Smooth muscle cell (in vitro differentiated cells): ENCODE data around the gene NAA15. TPM values are rescaled to one million over a fixed set of nuclear protein-coding genes. Genes with fewer than 3 reads are reported as not detected.
A peak's percentile ranks its signal among the peaks of the same experiment; 100 is the strongest.

Source experiments
- DNase-seq: peaks from one replicate; lab custom pipeline; 2025; ENCODE audit not compliant: unreplicated experiment; lab: John Stamatoyannopoulos, UW
- H2AFZ ChIP-seq: fragments of 200-600 bp; sonication (generic); 2 replicates; pipeline ENCODE4 v1.6.0; 2016; ENCODE audit warnings: antibody characterized with exemption, low read depth, mild to moderate bottlenecking
- H3F3A ChIP-seq: fragments of 200-600 bp; sonication (generic); 2 replicates; pipeline ENCODE4 v1.6.0; 2017; ENCODE audit warnings: antibody characterized with exemption, low read depth
- H3K27ac ChIP-seq: fragments of 200-600 bp; sonication (generic); 2 replicates; pipeline ENCODE4 v1.5.1; 2016; ENCODE audit warnings: low read depth, mild to moderate bottlenecking
- H3K27me3 ChIP-seq: fragments of 200-600 bp; sonication (generic); 2 replicates; pipeline ENCODE4 v1.6.1; 2016; ENCODE audit warnings: low read depth, mild to moderate bottlenecking
- H3K36me3 ChIP-seq: fragments of 200-600 bp; sonication (generic); 2 replicates; pipeline ENCODE4 v1.5.1; 2016; ENCODE audit warnings: low read depth
- H3K4me1 ChIP-seq: fragments of 200-600 bp; sonication (generic); 2 replicates; pipeline ENCODE4 v1.5.1; 2016; ENCODE audit warnings: low read depth
- H3K4me2 ChIP-seq: fragments of 200-600 bp; sonication (generic); 2 replicates; pipeline ENCODE4 v1.6.0; 2016; ENCODE audit warnings: mild to moderate bottlenecking
- H3K4me3 ChIP-seq: fragments of 200-600 bp; sonication (generic); 2 replicates; pipeline ENCODE4 v1.5.1; 2016; ENCODE audit warnings: mild to moderate bottlenecking
- H3K79me2 ChIP-seq: fragments of 200-600 bp; sonication (generic); 2 replicates; pipeline ENCODE4 v1.6.0; 2016; ENCODE audit warnings: low read depth, mild to moderate bottlenecking
- H3K9ac ChIP-seq: fragments of 200-600 bp; sonication (generic); 2 replicates; pipeline ENCODE4 v1.6.0; 2016; ENCODE audit warnings: low read depth
- H3K9me3 ChIP-seq: fragments of 200-600 bp; sonication (generic); replicated peaks from 2 replicates; pipeline ENCODE4 v1.5.1; 2016; ENCODE audit warnings: low read depth
- H4K20me1 ChIP-seq: fragments of 200-600 bp; sonication (generic); 2 replicates; pipeline ENCODE4 v1.6.0; 2016; ENCODE audit warnings: low read depth
- CTCF ChIP-seq: fragments of 200-600 bp; sonication (generic); IDR thresholded peaks from 2 replicates; pipeline ENCODE4 v1.5.1; 2017; ENCODE audit warnings: borderline replicate concordance, mild to moderate bottlenecking, antibody characterized with exemption; ENCODE audit not compliant: insufficient read depth, poor library complexity, severe bottlenecking
- WGBS: methylation state at CpG from one replicate; pipeline ENCODE4 v1.1.7; 2016; ENCODE audit warnings: low lambda C conversion rate; 5-methylcytosine and 5-hydroxymethylcytosine counted together
- polyA plus RNA-seq: library from polyadenylated mRNA; unstranded; fragments of >200 nt; fragmentation: Nextera tagmentation; extraction: Ambion mirVana; gene quantifications from 2 replicates; pipeline ENCODE4 v1.2.1, GENCODE V29; 2016
- total RNA-seq: library from RNA; depleted of rRNA; stranded (reverse); fragments of >200 nt; gene quantifications from 2 replicates; pipeline ENCODE4 v1.2.3, GENCODE V29; 2014

NAA15 gene
- total and polyA plus RNA-seq, 2 experiments from 2014 or later = 21.7 to 27.0 TPM

GRCh38 chr4:139266583-139267257 lies 34.6 kb upstream of the NAA15 start:
- peak overlapping the region; percentile 67 for H3K27ac ChIP-seq
- peak overlapping the region; percentile 75 for H2AFZ ChIP-seq
- no peak for TF ChIP-seq CTCF
- H3K9me3 ChIP-seq = no peaks in the 10 kb centered on the region
- H3K36me3 ChIP-seq = no peaks in the 10 kb centered on the region
- DNase-seq = peak; percentile 2
- peak overlapping the region; percentile 23 for H3K9ac ChIP-seq
- no peaks in the 10 kb centered on the region for H3K27me3 ChIP-seq
- H3K4me1 ChIP-seq = peaks cover 8% of the 10 kb centered on the region
- H4K20me1 ChIP-seq = no peaks in the 10 kb centered on the region
- no peaks in the 10 kb centered on the region for H3K79me2 ChIP-seq
- H3K4me2 ChIP-seq = peak overlapping the region; percentile 83
- H3K4me3 ChIP-seq = peak overlapping the region; percentile 55
- 22% methylated on average over 14 of the region's 14 CpGs for WGBS
- no peaks in the 10 kb centered on the region for H3F3A ChIP-seq

- 100% methylated on average over 1 of the region's 1 CpG for WGBS
- no peaks in the 10 kb centered on the region for H4K20me1 ChIP-seq
- H3K4me2 ChIP-seq = peak overlapping the region; percentile 83
- DNase-seq = no peak
- no peak overlapping the region for H3K4me3 ChIP-seq
- no peaks in the 10 kb centered on the region for H3K9me3 ChIP-seq
- H3K27ac ChIP-seq = no peak overlapping the region
- H3K9ac ChIP-seq = no peak overlapping the region
- no peaks in the 10 kb centered on the region for H3K27me3 ChIP-seq
- H3F3A ChIP-seq = no peaks in the 10 kb centered on the region
- H2AFZ ChIP-seq = no peak overlapping the region
- no peak for TF ChIP-seq CTCF
- no peaks in the 10 kb centered on the region for H3K79me2 ChIP-seq
- H3K36me3 ChIP-seq = no peaks in the 10 kb centered on the region
- peaks cover 8% of the 10 kb centered on the region for H3K4me1 ChIP-seq
These were observed 34.0 kb upstream of the NAA15 start for GRCh38 chr4:139267301-139267700.

- no peak for TF ChIP-seq CTCF
- Histone ChIP-seq H2AFZ (no peak overlapping the region), H3K79me2 (no peaks in the 10 kb centered on the region), H3K4me1 (no peaks in the 10 kb centered on the region), H3K27ac (no peak overlapping the region), H3K4me3 (no peak overlapping the region), H4K20me1 (no peaks in the 10 kb centered on the region), H3K9me3 (no peaks in the 10 kb centered on the region), H3K9ac (no peak overlapping the region), H3F3A (no peaks in the 10 kb centered on the region), H3K36me3 (no peaks in the 10 kb centered on the region), H3K27me3 (peaks cover 29% of the 10 kb centered on the region), H3K4me2 (no peak overlapping the region)
- no peak for DNase-seq
- WGBS = 84% methylated on average over 1 of the region's 1 CpG
These were observed 27.5 kb upstream of the NAA15 start for GRCh38 chr4:139273835-139274234.

GRCh38 chr4:139274790-139275189 lies 26.5 kb upstream of the NAA15 start:
- Histone ChIP-seq H3K9ac (no peak overlapping the region), H3K4me3 (no peak overlapping the region), H2AFZ (no peak overlapping the region), H3K36me3 (no peaks in the 10 kb centered on the region), H4K20me1 (no peaks in the 10 kb centered on the region), H3K4me1 (no peaks in the 10 kb centered on the region), H3F3A (no peaks in the 10 kb centered on the region), H3K79me2 (no peaks in the 10 kb centered on the region), H3K4me2 (no peak overlapping the region), H3K27ac (no peak overlapping the region), H3K9me3 (no peaks in the 10 kb centered on the region), H3K27me3 (peaks cover 39% of the 10 kb centered on the region)
- DNase-seq = no peak
- no peak for TF ChIP-seq CTCF
- WGBS = 96% methylated on average over 1 of the region's 1 CpG
